ENCODE data around the gene CHML.
"Not testable (repeated sequence)": the region's sequence is repeated elsewhere in the genome, so short reads cannot be mapped to it uniquely, and the experiment has no call there.

CHML gene

DNA sequence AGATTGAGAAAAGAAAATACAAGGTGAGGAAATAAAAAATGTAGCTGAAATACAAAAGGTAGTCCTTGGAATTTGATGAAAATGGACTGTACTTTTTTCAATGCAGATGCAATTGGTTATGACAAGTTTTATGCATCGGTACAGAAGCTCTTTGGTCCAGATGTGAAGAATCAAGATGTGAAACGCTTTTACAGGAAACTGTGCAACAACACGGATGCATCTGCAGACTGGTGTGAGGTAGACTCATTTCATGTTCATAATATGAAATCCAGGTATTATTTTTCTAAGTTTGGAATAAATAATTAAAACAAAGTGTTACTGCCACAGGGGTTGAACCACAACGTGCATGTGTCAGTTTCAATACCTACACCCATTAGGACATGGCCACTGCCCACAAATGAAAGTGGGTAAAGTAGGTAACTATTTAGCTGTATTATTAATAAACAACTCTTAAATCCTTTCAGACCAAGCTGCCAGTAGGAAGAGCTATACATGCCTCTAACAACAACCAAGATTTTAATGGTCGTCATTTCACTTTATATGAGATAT lies 20.3 kb upstream of the CHML start:
- Histone ChIP-seq H3K27me3 (ENCODE audit: low read length) (no peaks in the 10 kb centered on the region), H3K9me2 (replicated peaks; ENCODE audit: insufficient read depth, low read length) (no peaks in the 10 kb centered on the region), H3K4me3 (ENCODE audit: insufficient read depth, low read length, poor library complexity, severe bottlenecking) (no peak overlapping the region), H3K36me3 (ENCODE audit: low read length) (no peaks in the 10 kb centered on the region), H2AFZ (ENCODE audit: low read depth, low read length, severe bottlenecking) (no peak overlapping the region), H3K27ac (ENCODE audit: low read depth, low read length) (no peak overlapping the region), H3F3A (ENCODE audit: insufficient read depth) (no peaks in the 10 kb centered on the region), H4K20me1 (ENCODE audit: low read depth, low read length) (no peaks in the 10 kb centered on the region), H3K9ac (ENCODE audit: low read length) (no peak overlapping the region), H3K79me2 (ENCODE audit: insufficient read depth, low read length) (no peaks in the 10 kb centered on the region), H3K4me2 (ENCODE audit: low read depth, low read length, poor library complexity, severe bottlenecking) (no peak overlapping the region), H3K9me3 (ENCODE audit: insufficient read depth, low read length) (no peaks in the 10 kb centered on the region)
- no peak for TF ChIP-seq EZH2phosphoT487 (conservative IDR thresholded peaks at IDR 0.05; ENCODE audit: low read length)
- TF ChIP-seq, protein P1, sequence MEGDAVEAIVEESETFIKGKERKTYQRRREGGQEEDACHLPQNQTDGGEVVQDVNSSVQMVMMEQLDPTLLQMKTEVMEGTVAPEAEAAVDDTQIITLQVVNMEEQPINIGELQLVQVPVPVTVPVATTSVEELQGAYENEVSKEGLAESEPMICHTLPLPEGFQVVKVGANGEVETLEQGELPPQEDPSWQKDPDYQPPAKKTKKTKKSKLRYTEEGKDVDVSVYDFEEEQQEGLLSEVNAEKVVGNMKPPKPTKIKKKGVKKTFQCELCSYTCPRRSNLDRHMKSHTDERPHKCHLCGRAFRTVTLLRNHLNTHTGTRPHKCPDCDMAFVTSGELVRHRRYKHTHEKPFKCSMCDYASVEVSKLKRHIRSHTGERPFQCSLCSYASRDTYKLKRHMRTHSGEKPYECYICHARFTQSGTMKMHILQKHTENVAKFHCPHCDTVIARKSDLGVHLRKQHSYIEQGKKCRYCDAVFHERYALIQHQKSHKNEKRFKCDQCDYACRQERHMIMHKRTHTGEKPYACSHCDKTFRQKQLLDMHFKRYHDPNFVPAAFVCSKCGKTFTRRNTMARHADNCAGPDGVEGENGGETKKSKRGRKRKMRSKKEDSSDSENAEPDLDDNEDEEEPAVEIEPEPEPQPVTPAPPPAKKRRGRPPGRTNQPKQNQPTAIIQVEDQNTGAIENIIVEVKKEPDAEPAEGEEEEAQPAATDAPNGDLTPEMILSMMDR (IDR thresholded peaks at IDR 0.05; ENCODE audit: insufficient read depth, low read length, poor library complexity, severe bottlenecking): no peak

DNA sequence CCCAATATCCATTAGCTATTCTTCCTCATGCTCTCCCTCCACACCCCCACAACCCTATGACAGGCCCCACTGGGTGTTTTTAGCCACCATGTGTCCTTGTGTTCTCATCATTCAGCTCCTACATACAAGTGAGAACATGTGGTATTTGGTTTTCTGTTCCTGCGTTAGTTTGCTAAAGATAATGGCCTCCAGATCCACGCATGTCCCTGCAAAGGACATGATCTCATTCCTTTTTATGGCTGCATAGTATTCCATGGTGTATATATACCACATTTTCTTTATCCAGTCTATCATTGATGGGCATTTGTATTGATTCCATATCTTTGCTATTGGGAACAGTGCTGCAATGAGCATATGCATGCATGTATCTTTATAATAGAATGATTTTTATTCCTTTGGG lies 18.8 kb upstream of the CHML start:
- H3K9me3 ChIP-seq (ENCODE audit: insufficient read depth, low read length); H3K9ac ChIP-seq (ENCODE audit: low read length); H4K20me1 ChIP-seq (ENCODE audit: low read depth, low read length); H3K4me3 ChIP-seq (ENCODE audit: insufficient read depth, low read length, poor library complexity, severe bottlenecking); H3K9me2 ChIP-seq (replicated peaks; ENCODE audit: insufficient read depth, low read length); H3K36me3 ChIP-seq (ENCODE audit: low read length); H3K4me2 ChIP-seq (ENCODE audit: low read depth, low read length, poor library complexity, severe bottlenecking); H3K27me3 ChIP-seq (ENCODE audit: low read length); H3K27ac ChIP-seq (ENCODE audit: low read depth, low read length); H3K79me2 ChIP-seq (ENCODE audit: insufficient read depth, low read length); H3F3A ChIP-seq (ENCODE audit: insufficient read depth); H2AFZ ChIP-seq (ENCODE audit: low read depth, low read length, severe bottlenecking): not testable (repeated sequence)

DNA sequence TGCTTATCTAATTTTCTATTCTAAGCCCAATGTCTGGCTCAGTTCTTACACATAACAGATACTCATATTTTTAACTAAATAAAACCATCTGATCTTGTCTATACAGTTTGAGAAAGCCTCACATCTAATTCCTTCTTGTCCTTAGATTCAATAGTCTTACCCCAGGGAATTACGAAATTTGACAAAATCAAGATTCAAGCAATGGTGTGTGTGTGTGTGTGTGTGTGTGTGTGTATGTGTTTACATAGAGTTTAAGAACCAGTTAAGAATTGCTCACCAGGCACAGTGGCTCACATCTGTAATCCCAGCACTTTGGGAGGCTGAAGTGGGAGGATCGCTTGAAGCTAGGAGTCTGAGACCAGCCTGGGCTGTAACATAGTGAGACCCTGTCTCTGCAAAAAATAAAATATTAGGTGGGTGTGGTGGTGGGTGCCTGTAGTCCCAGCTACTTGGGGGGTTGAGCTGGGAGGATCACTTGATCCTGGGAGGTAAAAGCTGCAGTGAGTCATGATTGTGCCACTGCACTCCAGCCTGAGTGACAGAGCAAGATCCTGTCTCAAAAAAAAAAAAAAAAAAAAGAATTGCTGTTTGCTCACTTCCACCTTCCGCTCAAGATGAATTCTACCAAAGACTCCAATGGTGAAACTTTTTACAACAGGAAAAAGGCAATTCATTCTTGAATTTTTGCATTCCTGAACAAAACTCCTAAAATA lies 18.1 kb upstream of the CHML start:
- Histone ChIP-seq H2AFZ (ENCODE audit: low read depth, low read length, severe bottlenecking) (no peak overlapping the region), H3K9me3 (ENCODE audit: insufficient read depth, low read length) (no peaks in the 10 kb centered on the region), H3K79me2 (ENCODE audit: insufficient read depth, low read length) (no peaks in the 10 kb centered on the region), H3K4me2 (ENCODE audit: low read depth, low read length, poor library complexity, severe bottlenecking) (no peak overlapping the region), H3K27me3 (ENCODE audit: low read length) (no peaks in the 10 kb centered on the region), H3K9ac (ENCODE audit: low read length) (no peak overlapping the region), H3K4me3 (ENCODE audit: insufficient read depth, low read length, poor library complexity, severe bottlenecking) (no peak overlapping the region), H3F3A (ENCODE audit: insufficient read depth) (no peaks in the 10 kb centered on the region), H4K20me1 (ENCODE audit: low read depth, low read length) (no peaks in the 10 kb centered on the region), H3K36me3 (ENCODE audit: low read length) (no peaks in the 10 kb centered on the region), H3K9me2 (replicated peaks; ENCODE audit: insufficient read depth, low read length) (no peaks in the 10 kb centered on the region), H3K27ac (ENCODE audit: low read depth, low read length) (no peak overlapping the region)
- no peak for TF ChIP-seq EZH2phosphoT487 (conservative IDR thresholded peaks at IDR 0.05; ENCODE audit: low read length)
- TF ChIP-seq, protein P1 (IDR thresholded peaks at IDR 0.05; ENCODE audit: insufficient read depth, low read length, poor library complexity, severe bottlenecking): no peak

DNA sequence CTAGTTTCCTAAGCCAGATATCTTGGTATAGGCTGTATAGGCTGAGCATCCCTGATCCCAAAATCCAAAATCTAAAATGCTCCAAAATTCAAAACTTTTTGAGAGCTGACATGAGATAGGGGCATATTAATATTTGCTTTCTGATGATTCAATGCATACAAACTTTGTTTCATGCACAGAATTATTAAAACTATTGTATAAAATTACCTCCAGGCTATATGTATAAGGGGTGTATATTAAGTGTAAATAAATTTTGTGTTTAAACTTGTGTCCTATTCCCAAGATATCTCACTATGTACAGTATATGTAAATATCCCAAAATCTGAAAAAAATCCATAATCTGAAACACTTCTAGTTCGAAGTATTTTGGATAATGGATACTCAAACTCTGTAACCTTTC lies 14.5 kb upstream of the CHML start:
- Histone ChIP-seq H3F3A (ENCODE audit: insufficient read depth) (no peaks in the 10 kb centered on the region), H3K36me3 (ENCODE audit: low read length) (no peaks in the 10 kb centered on the region), H3K27me3 (ENCODE audit: low read length) (no peaks in the 10 kb centered on the region), H3K9me2 (replicated peaks; ENCODE audit: insufficient read depth, low read length) (no peaks in the 10 kb centered on the region), H3K79me2 (ENCODE audit: insufficient read depth, low read length) (no peaks in the 10 kb centered on the region), H4K20me1 (ENCODE audit: low read depth, low read length) (no peaks in the 10 kb centered on the region), H3K9me3 (ENCODE audit: insufficient read depth, low read length) (no peaks in the 10 kb centered on the region), H3K27ac (ENCODE audit: low read depth, low read length) (no peak overlapping the region), H2AFZ (ENCODE audit: low read depth, low read length, severe bottlenecking) (no peak overlapping the region), H3K9ac (ENCODE audit: low read length) (no peak overlapping the region), H3K4me3 (ENCODE audit: insufficient read depth, low read length, poor library complexity, severe bottlenecking) (no peak overlapping the region), H3K4me2 (ENCODE audit: low read depth, low read length, poor library complexity, severe bottlenecking) (no peak overlapping the region)
- no peak for TF ChIP-seq EZH2phosphoT487 (conservative IDR thresholded peaks at IDR 0.05; ENCODE audit: low read length)
- TF ChIP-seq, protein P1 (IDR thresholded peaks at IDR 0.05; ENCODE audit: insufficient read depth, low read length, poor library complexity, severe bottlenecking): no peak
